HS-5 (cell line): Measurements from ENCODE around the gene SARNP.
"Not testable (repeated sequence)": the region's sequence is repeated elsewhere in the genome, so short reads cannot be mapped to it uniquely, and the experiment has no call there.

ENCODE experiments used
- DNase-seq: peaks from one replicate; pipeline ENCODE4 v3.0.0-alpha.2; 2012; ENCODE audit warnings: low read depth

SARNP gene, protein sequence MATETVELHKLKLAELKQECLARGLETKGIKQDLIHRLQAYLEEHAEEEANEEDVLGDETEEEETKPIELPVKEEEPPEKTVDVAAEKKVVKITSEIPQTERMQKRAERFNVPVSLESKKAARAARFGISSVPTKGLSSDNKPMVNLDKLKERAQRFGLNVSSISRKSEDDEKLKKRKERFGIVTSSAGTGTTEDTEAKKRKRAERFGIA

DNA sequence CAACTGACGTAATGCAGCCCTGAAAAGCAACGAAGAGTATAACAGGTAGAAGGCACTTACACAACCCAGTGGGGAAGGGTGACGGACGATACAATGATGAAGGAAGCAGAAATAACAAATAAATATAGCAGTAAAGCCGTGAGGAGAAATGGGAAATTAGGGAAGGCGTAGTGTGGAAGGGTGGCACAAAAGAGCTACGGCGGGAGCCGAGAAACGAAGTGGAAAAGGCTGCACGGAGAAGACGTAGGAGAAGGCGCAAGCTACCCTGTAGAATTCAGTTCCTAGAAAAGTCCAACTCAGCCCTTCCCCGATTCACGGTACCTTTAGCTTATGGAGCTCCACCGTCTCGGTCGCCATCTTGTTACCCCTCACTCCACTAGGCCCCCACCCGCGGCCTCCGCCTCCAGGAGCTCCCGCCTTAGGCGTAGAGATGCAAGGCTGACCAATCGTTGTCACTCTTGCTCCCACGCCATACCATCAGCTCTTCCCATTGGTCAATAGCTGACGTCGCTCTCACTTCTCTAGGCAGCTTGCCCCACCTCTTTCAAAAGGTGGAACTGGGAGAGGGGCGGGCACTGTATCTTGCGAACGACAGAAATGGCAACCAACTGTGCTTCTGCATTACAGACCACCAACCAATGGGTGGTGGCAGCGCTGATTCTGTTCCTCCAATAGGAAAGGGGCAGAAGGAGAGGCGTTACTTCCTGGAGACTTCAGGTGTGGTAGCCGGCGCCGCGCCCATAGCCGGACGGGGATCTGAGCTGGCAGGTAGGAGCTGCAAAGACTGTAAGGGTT is at the start of gene SARNP, which contains the start of gene ORMDL2:
Gene SARNP, minus strand, starts transcription at position 380 of the 795 bp plus-strand sequence. Its CDS starts 23 bp downstream, at position 357.
Gene ORMDL2, plus strand, starts transcription at position 697 of the 795 bp plus-strand sequence. CDS start 959 bp downstream, outside the sequence.
- peak; percentile 99 for DNase-seq

DNA sequence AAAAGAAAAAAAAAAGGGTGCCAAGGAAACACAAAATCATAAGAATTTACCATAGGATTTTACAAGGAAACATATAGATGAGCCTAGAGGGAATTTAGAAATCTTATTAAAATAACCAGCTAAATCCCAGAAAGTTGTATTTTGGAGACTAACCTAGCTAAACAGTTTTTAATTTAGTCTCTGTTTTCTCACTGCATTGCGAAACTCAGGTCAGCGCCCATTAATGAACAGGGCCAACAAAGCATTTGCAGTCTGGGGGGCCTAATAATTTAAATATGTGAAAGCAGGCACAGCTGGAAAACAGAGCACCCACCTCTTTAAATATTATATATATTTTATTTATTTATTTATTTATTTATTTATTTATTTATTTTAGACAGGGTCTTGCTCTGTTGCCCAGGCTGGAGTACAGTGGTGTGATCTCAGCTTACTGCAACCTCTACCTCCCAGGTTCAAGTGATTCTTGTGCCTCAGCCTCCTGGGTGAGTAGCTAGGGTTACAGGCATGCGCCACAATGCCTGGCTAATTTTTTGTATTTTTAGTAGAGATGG is 49.0 kb upstream of the SARNP start:
- DNase-seq = not testable (repeated sequence)

DNA sequence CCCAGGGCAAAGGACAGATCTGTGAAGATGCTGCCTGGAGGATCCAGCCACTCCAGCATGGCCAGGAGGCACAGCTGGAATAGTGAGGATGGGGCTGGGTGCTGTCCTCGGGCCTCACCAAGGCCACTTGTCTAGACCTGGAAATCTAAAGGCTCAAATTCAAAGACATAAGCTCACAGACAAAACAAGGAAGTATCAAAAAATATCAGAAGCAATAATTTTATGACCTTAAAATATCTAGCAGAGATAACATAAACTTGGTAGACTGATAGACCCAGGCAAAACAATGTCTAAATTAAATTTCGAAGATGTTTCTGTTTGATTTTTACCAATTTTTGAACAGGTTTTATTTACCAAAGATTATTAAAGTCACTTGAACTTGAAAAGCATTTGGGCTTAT is 47.8 kb upstream of the SARNP start:
- DNase-seq = no peak

DNA sequence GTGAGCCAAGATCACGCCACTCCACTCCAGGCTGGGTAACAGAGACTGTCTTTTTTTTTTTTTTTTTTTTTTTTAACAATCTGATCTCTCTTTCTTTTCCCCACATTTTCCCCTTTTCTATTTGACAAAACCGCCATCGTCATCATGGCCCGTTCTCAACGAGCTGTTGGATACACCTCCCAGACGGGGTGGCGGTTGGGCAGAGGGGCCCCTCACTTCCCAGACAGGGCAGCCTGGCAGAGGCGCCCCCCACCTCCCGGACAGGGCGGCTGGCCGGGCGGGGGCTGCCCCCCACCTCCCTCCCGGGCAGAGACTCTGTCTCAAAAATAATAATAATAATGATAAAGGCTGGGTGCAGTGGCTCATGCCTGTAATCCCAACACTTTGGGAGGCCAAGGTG is 45.4 kb upstream of the SARNP start:
- DNase-seq = not testable (repeated sequence)

DNA sequence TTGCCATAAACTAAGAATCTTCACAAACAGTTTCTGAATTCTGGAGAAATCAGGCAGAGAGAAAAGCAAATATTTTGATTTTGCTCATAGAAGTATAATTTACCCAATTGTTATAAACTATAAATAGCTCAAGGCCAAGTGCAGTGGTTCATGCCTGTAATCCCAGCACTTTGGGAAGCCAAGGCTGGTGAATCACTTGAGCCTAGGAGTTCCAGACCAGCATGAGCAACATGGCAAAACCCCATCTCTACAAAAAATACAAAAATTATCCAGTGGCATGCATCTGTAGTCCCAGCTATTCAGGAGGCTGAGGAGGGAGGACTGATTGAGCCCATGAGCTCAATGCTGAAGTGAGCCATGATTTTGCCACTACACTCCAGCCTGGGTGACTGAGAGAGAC is 44.8 kb upstream of the SARNP start:
- DNase-seq = no peak

DNA sequence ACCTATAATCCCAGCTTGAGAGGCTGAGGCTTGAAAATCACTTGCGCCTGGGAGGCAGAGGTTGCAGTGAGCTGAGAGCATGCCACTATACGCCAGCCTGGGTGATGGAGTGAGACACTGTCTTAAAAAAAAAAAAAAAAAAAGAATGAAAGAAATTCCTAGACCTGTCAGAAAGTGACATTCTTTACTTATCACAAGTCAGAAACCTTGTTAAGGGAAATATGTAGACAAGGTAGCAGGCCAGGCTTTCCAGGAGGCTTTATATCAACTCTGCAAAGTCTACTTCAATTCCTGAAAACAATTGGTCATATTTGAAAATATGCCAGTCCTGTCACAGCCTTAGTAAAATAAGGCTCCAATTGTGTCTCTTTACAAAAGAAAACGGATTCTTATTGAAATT is 44.3 kb upstream of the SARNP start:
- DNase-seq = no peak

DNA sequence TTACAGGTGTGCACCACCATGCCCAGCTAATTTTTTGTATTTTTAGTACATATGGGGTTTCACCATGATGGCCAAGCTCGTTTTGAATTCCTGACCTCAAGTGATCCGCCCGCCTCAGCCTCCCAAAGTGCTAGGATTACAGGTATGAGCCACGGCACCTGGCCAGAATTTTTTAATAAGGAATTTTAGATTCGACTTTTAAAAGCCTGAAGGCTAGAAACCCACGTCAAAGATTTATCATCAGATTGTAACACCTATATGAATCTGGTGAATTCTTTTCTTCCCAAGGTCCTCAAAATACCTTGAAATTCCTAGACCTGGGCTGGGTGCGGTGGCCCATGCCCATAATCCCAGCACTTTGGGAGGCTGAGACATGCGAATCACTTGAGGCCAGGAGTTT is 43.9 kb upstream of the SARNP start:
- DNase-seq = no peak

DNA sequence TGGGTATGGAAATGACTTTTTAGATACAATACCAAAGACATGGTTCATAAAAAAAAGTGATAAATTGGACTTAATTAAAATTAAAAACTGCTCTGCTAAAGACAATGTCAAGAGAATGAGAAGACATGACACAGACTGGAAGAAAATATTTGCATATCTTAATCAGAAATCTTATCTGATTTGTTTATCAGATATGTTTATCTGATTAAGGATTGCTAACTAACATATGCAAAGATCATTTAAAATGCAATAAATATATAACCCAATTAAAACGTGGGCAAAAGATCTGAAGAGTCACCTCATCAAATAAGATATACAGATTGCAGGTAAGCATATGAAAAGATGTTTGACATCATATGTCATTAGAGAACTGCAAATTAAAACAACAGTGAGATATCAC is 35.2 kb upstream of the SARNP start:
- no peak for DNase-seq

DNA sequence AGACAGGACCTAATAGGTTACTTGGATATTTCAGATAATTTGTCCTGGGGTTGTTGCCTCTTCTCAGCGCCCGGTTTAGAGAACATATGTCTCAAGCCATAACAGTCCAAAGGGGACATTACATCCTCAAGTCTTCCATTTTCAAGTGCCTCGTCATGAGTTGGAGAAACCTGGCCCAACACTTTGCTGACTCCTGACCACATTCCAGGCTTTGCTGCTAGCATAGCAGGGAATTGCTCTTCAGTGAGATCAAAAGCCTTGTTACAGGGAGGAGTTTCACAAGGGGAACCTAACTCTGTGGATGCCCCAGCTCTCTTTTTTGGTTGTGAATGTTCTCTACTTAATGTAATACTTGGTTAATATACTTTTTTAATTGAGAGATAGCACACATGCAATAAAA is 33.4 kb upstream of the SARNP start:
- no peak for DNase-seq

DNA sequence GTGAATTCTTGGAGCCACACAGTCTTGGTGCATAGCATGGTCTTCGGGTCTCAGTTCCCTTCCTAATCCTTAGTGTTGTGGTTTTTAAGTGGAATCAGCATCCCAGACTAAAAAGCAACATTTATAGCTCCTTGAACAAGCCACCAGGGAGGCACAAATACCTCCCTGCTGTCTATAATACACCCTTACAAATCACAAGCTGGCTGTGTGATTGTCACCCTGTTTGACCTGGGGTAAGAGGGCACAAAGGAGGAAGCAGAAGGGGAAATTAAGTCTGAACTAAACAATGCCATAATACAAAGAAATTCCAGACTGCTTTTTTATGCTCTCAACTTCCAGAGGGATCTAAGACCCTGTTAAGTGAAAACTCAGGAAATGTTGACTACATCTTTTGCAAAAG is 32.9 kb upstream of the SARNP start:
- DNase-seq = no peak

DNA sequence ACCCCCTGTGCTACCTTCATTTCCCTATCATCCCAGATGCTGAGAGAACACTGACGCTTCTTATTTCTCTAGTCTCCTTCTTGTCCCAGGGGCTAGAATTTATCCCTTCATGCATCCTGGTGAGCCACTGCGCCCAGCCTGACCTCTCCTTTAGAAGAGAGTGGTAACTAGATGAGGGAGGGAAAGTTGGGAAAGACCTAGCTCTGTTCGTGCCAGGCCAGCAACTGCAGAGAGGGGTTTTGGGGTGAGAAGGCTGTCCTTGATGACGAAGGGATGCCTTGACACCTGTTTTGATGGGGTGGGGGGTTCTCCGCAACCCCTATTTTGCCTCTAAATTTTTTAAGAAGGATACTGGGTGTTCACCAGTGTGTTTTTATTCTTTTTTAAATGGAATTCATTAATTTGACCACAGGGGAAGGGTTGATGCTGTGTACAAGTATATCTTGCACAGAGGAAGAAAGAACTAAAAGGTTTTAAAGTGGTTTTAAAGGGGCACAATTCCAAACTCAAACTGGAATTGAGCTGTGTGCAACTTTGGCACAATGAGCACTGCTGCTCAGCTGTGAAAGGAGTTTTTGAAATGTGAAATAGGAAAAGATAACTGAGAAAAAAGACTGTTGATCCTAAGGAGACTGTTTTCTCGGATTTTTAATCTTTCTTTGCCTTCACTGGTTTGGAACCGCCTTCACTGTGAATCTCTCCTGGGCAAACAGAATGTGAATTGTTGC is 32.3 kb upstream of the SARNP start:
- DNase-seq = no peak

DNA sequence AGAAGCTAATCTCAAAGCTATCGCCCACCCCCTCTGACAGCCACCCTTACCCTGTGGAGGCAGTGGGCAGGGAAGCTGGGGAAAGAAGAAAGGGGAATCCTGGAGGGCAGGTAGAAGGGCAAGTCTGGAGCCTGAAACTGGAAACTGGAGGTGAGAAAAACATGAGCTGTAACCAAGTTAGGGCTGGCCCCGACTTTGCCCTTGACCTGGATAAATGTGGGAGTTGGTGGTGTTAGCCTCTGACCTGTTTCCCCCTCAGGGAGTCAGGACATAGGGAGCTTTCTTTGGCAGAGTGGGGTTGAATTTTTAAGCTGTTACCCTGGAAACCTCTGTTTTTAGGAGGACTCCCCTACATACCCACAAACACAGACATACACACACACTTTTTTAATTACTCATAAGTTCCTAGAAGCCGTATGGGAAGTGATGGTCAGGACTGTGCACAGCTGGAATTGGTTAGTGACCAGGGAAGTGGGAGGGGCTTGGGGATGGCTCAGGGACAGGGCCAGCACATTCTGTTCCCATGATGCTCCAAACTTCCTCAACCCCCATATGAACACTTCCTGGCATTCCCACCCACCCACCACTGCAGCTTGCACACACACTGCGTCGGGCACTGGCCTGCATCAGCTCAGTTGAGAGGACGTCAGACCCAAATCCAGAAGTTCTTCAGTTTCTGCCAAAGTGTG is 30.2 kb upstream of the SARNP start:
- peak; percentile 97 for DNase-seq

DNA sequence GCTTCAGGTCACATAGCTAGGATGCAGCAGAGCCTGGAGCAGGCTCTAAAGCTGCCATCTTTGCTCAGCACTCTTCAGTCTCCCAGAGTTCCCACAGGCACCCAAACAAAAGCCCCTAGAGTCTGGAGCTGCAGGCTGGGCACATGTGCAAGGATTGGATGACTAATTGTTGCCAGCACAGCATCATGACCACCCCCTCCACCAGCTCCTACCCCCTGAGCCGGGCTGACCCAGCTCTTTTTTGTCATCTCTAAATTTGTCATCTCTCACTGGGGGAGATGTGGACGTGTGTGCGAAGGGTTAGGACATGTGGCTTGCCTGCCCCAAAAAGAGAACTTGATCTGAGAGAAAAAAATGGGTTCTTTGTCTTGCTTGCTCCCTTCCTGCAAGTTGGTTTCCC is 29.5 kb upstream of the SARNP start:
- DNase-seq = no peak

DNA sequence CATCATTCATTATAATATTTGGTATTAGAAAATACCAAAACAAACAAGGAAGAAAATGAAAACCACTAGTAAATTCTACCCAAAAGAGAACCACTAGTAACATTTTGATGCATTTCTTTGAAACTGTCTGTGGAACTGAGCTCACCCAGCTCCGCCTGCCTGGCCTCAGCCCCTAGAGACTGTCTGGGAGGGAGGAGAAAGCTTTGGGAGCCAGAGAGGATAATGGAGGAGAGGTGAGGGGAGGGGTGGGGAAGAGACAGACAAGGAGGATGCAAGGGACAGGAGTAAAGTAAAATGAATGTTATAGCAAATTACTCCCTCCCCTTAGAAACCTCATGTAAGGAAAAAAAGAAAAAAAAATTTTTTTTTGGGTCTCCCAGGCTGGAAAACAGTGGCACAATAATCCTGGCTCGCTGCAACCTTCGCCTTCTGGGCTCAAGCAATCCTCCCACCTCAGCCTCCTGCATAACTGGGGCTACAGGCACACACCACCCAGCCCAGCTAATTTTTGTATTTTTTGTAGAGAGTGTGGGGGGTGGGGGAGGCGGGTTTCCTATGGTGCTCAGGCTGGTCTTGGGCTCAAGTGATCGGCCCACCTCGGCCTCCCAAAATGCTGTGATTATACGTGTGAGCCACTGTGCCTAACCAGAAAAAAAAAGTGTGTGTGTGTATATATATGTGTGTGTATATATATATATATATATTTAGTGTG is 28.4 kb upstream of the SARNP start:
- DNase-seq = no peak

DNA sequence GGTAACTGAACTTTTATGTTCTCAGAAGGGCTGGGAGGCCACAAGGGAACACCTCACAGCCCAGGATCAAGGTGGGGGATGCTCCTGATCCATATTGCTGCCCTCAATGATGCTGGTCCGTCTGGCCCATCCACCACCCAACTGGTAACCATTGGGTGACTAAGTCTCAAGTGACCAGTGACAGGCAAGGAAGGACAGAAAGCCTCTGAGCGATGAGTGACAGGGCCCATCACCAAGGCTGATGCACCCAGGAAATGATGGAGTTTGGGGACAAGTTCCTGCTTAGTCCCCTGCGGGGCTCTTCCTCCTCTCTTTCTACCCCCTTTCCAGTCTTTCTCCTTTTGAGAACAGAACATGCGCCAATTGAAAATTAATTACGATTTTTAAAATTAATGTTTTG is 27.8 kb upstream of the SARNP start:
- no peak for DNase-seq

DNA sequence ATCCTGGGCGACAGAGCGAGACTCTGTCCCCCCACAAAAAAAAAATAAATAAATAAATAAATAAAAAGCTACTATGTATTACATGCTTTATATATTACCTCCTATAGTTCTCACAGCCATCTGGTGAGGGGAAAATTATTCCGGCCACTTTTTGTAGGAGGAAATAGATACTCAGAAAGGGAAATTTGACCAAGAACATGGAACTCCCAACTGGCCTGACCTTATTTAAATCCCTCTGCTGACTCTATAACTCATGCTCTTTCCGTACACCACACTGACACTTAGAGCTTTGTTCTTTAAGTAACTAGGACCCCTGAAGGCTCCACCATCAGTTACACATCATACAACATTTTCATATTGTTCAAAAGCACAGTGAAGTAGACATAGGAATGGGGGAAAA is 27.4 kb upstream of the SARNP start:
- no peak for DNase-seq

DNA sequence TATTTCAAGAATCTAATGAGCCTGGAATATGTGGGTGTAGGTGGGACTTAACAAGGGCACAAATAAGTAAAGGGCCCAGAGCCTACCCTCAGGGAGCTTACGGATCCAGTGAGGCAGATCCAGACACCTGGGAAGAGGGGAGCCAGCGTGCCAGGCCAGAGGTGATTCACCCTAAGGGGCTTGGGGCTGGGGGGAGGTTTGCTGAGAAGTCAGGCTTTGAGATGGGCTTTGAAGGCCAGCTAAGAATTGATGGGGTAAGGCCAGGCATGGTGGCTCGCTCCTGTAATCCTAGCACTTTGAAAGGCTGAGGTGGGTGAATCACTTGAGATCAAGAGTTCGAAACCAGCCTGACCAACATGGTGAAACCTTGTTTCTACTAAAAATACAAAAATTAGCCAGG is 25.9 kb upstream of the SARNP start:
- no peak for DNase-seq

DNA sequence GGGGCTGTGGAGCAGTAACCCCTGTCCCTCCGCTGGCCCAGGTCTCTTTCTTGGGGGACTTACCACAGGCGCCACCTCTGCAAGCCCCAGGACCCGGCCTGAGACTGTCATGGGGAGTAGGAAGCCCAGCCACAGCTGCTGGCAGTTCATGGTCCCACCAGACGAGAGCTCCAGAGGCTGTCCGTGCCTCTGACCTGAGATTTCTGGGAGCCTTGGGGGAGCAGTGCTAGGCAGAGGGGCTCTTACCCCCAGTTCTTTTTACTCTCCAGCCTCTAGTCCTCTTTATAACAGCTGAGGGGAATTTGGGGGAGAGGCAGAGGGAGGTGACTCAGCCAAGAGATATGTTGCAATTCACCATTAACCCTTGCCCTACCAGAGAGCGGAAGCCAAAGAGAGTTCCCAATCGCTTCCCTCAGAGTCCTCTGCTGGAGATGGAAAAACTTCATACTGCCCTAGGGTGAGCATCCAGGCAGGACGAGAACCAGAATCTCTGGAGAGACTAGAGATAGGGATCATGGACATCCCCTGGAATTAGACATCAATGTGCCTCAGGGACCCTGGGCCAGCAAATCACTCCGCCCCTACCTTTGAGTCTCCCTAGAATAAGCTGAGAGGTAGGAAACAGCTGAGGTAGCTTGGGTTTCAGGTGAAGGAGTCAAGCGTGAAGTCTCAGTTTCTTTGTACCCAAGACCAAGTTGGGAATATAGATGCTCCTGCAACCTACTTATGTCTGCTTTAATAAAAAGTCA is 25.3 kb upstream of the SARNP start, which contains the start of gene MMP19:
Gene MMP19, minus strand, starts transcription at position 256 of the 749 bp plus-strand sequence. Its CDS starts 106 bp downstream, at position 150.
- peak; percentile 53 for DNase-seq

DNA sequence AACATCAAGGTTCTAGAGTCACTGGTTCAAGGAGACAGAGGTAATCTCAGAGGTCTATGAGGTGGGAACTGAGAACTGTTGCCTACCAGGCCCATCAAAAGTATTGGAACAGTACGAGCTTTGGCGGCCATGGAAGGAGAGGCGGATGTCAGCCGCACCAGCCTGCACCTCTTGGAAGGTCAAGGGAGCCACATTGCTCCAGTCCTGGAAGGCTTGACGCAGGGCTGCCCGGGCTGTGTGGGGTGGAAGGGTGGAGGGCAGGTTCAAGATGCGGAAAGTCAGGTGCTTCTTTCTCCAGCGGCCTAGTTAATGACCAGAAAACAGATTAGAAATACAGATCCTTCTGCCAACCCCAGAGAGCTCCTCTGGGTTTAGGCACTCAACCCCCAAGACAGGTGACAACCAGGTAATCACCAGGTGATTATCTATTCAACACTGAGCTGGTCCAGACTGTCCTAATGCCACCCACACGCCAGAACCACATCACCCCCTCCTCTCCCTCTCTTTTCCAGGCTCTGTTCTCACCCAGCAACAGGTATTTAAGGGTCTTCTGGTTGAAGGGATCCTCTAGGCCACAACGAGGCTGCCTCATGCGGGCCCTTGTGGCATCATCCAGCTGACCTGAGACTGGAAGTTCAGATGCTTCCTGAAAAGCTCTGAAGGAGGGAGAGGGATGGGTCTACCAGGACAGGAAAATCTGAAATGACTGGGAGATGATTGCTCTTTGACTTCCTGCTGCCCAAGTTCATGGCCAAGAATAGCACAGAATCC is 23.2 kb upstream of the SARNP start:
- no peak for DNase-seq
